ENCODE measurements around the gene CEP112. TPM values are rescaled to one million over a fixed set of nuclear protein-coding genes. Genes with fewer than 3 reads are reported as not detected.
A peak's percentile ranks its signal among the peaks of the same experiment; 100 is the strongest.
"Not testable (repeated sequence)": the region's sequence is repeated elsewhere in the genome, so short reads cannot be mapped to it uniquely, and the experiment has no call there.

The CEP112 gene
- total RNA-seq, 1 donor from 2014 or later: 9.5 TPM

- DNase-seq (ENCODE audit: extremely low spot score, unreplicated experiment): no peak
- H3K36me3 Mint-ChIP-seq (ENCODE audit: unreplicated experiment): peaks cover 3% of the 10 kb centered on the region
- H3K4me1 Mint-ChIP-seq (ENCODE audit: unreplicated experiment): peaks cover 10% of the 10 kb centered on the region
- no peak overlapping the region for H3K4me3 Mint-ChIP-seq (ENCODE audit: unreplicated experiment)
- peaks cover 10% of the 10 kb centered on the region for H3K9me3 Mint-ChIP-seq (ENCODE audit: unreplicated experiment)
- TF ChIP-seq, protein P1, sequence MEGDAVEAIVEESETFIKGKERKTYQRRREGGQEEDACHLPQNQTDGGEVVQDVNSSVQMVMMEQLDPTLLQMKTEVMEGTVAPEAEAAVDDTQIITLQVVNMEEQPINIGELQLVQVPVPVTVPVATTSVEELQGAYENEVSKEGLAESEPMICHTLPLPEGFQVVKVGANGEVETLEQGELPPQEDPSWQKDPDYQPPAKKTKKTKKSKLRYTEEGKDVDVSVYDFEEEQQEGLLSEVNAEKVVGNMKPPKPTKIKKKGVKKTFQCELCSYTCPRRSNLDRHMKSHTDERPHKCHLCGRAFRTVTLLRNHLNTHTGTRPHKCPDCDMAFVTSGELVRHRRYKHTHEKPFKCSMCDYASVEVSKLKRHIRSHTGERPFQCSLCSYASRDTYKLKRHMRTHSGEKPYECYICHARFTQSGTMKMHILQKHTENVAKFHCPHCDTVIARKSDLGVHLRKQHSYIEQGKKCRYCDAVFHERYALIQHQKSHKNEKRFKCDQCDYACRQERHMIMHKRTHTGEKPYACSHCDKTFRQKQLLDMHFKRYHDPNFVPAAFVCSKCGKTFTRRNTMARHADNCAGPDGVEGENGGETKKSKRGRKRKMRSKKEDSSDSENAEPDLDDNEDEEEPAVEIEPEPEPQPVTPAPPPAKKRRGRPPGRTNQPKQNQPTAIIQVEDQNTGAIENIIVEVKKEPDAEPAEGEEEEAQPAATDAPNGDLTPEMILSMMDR (IDR thresholded peaks at IDR 0.05): no peak
- no peak overlapping the region for H3K27ac Mint-ChIP-seq (ENCODE audit: unreplicated experiment)
- H3K27me3 Mint-ChIP-seq (ENCODE audit: unreplicated experiment): no peaks in the 10 kb centered on the region
These were observed 454.5 kb downstream of the CEP112 start for GRCh38 chr17:65737451-65737850.

DNA sequence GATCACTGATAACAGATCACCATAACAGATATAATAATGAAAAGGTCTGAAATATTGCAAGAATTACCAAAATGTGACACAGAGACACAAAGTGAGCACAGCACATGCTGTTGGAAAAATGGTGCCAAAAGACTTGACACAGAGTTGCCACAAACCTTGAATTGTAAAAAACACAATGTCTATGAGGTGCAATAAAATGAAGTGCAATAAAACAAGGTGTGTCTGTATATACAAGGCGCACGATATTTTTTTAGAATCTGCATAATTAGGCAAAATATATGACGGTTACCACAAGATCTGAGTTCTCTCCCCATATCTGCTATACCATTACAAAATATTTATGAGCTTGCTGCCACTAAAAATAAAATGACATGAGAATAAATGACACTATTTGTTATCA lies 458.6 kb downstream of the CEP112 start:
- no peak overlapping the region for H3K4me3 Mint-ChIP-seq (ENCODE audit: unreplicated experiment)
- no peak overlapping the region for H3K27ac Mint-ChIP-seq (ENCODE audit: unreplicated experiment)
- H3K4me1 Mint-ChIP-seq (ENCODE audit: unreplicated experiment): peaks cover 24% of the 10 kb centered on the region
- no peaks in the 10 kb centered on the region for H3K27me3 Mint-ChIP-seq (ENCODE audit: unreplicated experiment)
- peaks cover 8% of the 10 kb centered on the region for H3K36me3 Mint-ChIP-seq (ENCODE audit: unreplicated experiment)
- peaks cover 12% of the 10 kb centered on the region for H3K9me3 Mint-ChIP-seq (ENCODE audit: unreplicated experiment)
- TF ChIP-seq, protein P1 (IDR thresholded peaks at IDR 0.05): no peak
- no peak for DNase-seq (ENCODE audit: extremely low spot score, unreplicated experiment)

GRCh38 chr17:65732667-65733066 lies 459.3 kb downstream of the CEP112 start:
- not testable (repeated sequence) for H3K27me3 Mint-ChIP-seq (ENCODE audit: unreplicated experiment); H3K36me3 Mint-ChIP-seq (ENCODE audit: unreplicated experiment); DNase-seq (ENCODE audit: extremely low spot score, unreplicated experiment); H3K27ac Mint-ChIP-seq (ENCODE audit: unreplicated experiment); H3K4me3 Mint-ChIP-seq (ENCODE audit: unreplicated experiment)
- peaks cover 24% of the 10 kb centered on the region for H3K4me1 Mint-ChIP-seq (ENCODE audit: unreplicated experiment)
- peaks cover 16% of the 10 kb centered on the region for H3K9me3 Mint-ChIP-seq (ENCODE audit: unreplicated experiment)

DNA sequence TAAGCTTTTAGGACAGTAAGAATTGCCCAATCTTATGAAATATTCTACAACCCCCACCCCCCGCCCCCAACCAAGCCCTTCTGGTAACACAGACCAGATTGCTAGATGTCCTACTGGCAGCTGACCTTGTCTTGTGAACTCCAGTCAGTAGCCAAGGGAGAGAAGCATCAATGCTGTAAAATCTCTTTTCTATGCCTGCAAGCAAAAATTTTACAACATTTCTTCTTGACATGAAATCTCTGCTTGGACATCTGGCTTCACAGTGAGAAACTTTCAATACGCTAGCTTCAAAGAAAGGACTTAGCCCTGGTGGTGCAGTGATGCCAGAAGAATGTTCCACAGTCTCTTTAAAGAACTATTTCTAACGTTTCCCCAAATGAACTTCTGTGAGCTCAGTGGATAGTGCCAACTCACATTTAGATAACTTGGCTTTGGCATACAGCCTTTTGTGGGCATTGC lies 461.2 kb downstream of the CEP112 start:
- peaks cover 15% of the 10 kb centered on the region for H3K9me3 Mint-ChIP-seq (ENCODE audit: unreplicated experiment)
- H3K4me3 Mint-ChIP-seq (ENCODE audit: unreplicated experiment): no peak overlapping the region
- H3K27ac Mint-ChIP-seq (ENCODE audit: unreplicated experiment): peak overlapping the region; percentile 91
- peaks cover 8% of the 10 kb centered on the region for H3K36me3 Mint-ChIP-seq (ENCODE audit: unreplicated experiment)
- DNase-seq (ENCODE audit: extremely low spot score, unreplicated experiment): no peak
- TF ChIP-seq, protein P1 (IDR thresholded peaks at IDR 0.05): peak; percentile 26
- H3K27me3 Mint-ChIP-seq (ENCODE audit: unreplicated experiment): no peaks in the 10 kb centered on the region
- peaks cover 24% of the 10 kb centered on the region for H3K4me1 Mint-ChIP-seq (ENCODE audit: unreplicated experiment)

DNA sequence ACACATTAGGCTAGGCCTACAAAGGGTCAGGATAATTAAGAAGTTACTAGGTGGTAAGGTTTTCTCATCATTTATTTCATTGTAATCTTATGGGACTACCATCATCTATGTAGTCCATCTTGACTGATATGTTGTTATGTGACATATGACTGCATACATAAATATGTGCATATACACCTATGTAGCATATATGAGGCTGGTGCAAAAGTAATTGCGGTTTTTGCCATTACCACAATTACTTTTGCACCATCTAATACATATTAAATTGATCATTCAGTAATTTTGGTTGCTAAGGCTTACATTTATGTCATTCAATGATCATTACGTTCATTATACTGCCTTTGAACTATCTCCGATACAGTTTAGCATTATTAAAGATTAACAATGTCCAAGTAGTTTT lies 462.7 kb downstream of the CEP112 start:
- Mint-ChIP-seq H3K4me1 (ENCODE audit: unreplicated experiment) (peaks cover 27% of the 10 kb centered on the region), H3K4me3 (ENCODE audit: unreplicated experiment) (no peak overlapping the region), H3K36me3 (ENCODE audit: unreplicated experiment) (peaks cover 8% of the 10 kb centered on the region), H3K27ac (ENCODE audit: unreplicated experiment) (no peak overlapping the region), H3K27me3 (ENCODE audit: unreplicated experiment) (no peaks in the 10 kb centered on the region), H3K9me3 (ENCODE audit: unreplicated experiment) (peaks cover 15% of the 10 kb centered on the region)
- TF ChIP-seq, protein P1 (IDR thresholded peaks at IDR 0.05): no peak
- DNase-seq (ENCODE audit: extremely low spot score, unreplicated experiment): no peak

DNA sequence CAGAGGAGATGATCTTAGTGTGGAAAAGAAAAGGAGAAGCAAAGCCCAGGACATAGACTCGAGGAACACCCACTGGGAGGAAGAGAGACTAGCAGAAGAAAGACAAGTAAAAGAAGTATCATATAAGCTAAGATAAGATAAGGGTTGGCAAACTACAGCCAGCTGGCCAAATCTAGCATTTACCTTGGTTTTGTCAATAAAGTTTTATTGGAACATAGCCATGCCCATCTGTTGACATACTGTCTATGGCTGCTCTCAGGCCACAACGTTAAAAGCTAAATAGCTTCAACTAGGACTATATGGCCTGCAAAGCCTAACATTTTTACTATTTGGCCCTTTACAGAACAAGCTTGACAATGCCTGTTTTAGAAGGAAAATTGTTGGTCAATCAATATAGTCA lies 464.1 kb downstream of the CEP112 start:
- no peak for DNase-seq (ENCODE audit: extremely low spot score, unreplicated experiment)
- H3K4me1 Mint-ChIP-seq (ENCODE audit: unreplicated experiment): peaks cover 41% of the 10 kb centered on the region
- H3K9me3 Mint-ChIP-seq (ENCODE audit: unreplicated experiment): peaks cover 15% of the 10 kb centered on the region
- no peak overlapping the region for H3K27ac Mint-ChIP-seq (ENCODE audit: unreplicated experiment)
- H3K27me3 Mint-ChIP-seq (ENCODE audit: unreplicated experiment): no peaks in the 10 kb centered on the region
- TF ChIP-seq, protein P1 (IDR thresholded peaks at IDR 0.05): no peak
- peaks cover 8% of the 10 kb centered on the region for H3K36me3 Mint-ChIP-seq (ENCODE audit: unreplicated experiment)
- no peak overlapping the region for H3K4me3 Mint-ChIP-seq (ENCODE audit: unreplicated experiment)

Data from osteocyte (in vitro differentiated cells).